HFF-Myc (cell line): ENCODE measurements around the gene PTPN9.

ENCODE experiments used
- DNase-seq: peaks from one replicate; pipeline ENCODE4 v3.0.0-alpha.2; 2011; ENCODE audit warnings: low read depth; ENCODE audit errors: extremely low read depth
- H3K4me3 ChIP-seq: replicated peaks from 2 replicates; pipeline ENCODE4 v1.5.1; 2011; ENCODE audit warnings: low read depth, mild to moderate bottlenecking, control low read depth, low read length
- CTCF ChIP-seq: IDR thresholded peaks from 2 replicates; pipeline ENCODE4 v1.5.1; 2012; ENCODE audit warnings: mild to moderate bottlenecking, low read depth, low read length, control low read depth; ENCODE audit errors: missing control alignments

The PTPN9 gene

DNA sequence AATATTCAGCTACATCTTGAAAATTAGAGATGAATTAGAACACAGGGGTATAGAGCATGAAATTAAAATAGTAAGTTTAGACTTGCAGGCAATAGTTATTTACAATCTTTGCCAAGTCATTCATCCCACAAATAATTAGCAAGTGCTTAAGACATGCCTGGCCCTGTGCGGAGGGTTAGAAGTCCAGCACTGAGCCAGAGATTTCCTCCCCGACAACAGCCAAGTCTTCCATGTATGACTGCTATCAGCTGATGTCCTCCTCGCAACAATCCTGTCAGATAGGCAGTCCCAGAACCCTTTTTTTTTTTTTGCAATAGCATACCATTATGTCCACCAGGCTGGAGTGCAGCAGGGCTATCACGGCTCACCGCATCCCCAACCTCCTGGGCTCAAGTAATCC is 142.2 kb downstream of the PTPN9 start:
- no peak for TF ChIP-seq CTCF

DNA sequence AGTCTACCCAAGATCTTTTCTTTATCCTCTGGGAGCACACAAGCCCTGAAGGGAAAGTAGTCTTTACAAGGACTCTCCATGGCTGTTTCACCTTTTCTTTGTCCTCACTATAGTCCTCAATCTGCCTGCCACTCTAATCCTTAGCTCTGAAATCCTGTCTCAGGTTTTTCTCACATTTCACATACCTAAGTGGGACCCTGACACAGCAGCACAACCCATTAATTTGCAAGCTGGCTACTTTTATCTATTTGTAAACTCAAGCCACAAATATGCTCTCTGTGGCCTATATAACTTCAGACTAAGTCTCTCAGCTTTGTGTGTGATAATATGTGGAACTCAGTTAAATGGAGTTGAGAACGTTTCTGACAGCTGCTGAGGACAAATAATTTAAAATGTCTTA is 147.4 kb downstream of the PTPN9 start:
- no peak for DNase-seq
- H3K4me3 ChIP-seq, result no peak overlapping the region
- no peak for TF ChIP-seq CTCF

More for the DNA sequence above, 142.2 kb downstream of the PTPN9 start:
- H3K4me3 ChIP-seq, result no peak overlapping the region
- no peak for DNase-seq

DNA sequence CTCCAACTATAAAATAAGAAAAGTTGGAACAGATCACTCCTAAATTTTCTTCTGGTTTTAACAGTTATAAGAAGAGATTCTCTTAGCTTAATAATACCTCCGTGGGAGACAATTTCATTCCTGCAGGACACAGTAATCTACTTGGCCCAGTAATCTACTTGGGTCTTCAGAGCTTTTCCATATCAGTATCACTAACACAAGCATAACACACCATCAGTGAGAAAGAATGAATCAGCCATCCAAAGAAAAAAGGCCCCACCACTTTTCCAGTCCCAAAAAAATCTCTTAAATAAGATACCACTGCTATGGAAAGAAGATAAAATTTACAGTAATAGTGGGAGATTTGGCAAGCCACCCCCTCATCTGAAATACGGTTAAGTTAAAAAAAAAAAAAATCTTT is 147.8 kb downstream of the PTPN9 start:
- H3K4me3 ChIP-seq, result no peak overlapping the region
- DNase-seq, result no peak
- no peak for TF ChIP-seq CTCF

GRCh38 chr15:75430259-75430658 is 148.9 kb downstream of the PTPN9 start:
- no peak for DNase-seq
- no peak for TF ChIP-seq CTCF
- H3K4me3 ChIP-seq, result no peak overlapping the region

DNA sequence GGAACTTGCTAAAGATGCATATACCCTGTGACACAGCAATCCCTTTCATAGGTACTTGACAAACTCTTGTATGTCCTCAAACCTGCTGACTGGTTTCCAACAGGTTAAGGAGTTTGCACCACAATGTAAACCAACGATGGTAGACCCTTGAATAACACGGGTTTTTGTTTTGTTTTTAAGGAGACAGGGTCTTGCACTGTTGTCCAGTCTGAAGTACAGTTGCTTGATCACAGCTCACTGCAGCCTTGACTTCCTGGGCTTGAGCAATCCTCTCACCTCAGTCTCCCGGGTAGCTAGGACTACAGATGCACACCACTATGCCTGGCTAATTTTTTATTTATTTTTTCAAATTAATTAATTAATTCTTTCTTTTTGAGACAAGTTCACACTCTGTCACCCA is 151.0 kb downstream of the PTPN9 start:
- no peak overlapping the region for H3K4me3 ChIP-seq
- DNase-seq, result no peak
- no peak for TF ChIP-seq CTCF

GRCh38 chr15:75425966-75426500 is 153.1 kb downstream of the PTPN9 start:
- DNase-seq, result no peak
- H3K4me3 ChIP-seq, result no peak overlapping the region
- no peak for TF ChIP-seq CTCF

DNA sequence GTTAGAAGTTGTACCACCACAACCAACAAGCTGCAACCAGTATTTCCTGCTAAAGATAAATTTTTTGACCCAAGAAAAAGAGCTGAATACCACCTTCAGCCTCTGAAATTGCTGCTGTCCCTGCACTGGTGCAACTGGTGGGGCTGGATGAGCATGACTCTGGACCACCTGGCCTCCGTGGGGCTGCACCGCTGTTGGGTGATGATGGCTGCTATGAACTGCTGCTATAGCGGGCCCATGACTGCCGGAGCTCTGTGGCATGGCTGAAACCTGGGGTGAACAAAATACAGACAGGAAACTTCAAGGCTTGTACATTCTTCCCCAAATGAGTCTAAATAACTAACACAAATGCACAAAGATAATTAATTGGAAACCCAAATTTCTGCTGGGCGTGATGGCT is 156.6 kb downstream of the PTPN9 start:
- no peak for DNase-seq
- H3K4me3 ChIP-seq, result no peak overlapping the region
- no peak for TF ChIP-seq CTCF
